Endothelial cell of umbilical vein (primary cell): ENCODE data around the gene ACO2.

Source experiments
- EZH2 ChIP-seq: IDR thresholded peaks from 2 replicates; pipeline ENCODE4 v1.6.1; 2012; ENCODE audit warnings: borderline replicate concordance, low read depth, mild to moderate bottlenecking, moderate library complexity, low read length, inconsistent platforms; ENCODE audit not compliant: severe bottlenecking
- MYC ChIP-seq: IDR thresholded peaks from one replicate; pipeline ENCODE4 v1.6.1; 2011; ENCODE audit warnings: mild to moderate bottlenecking, low read depth, low read length
- POLR2A ChIP-seq: IDR thresholded peaks from 2 replicates; pipeline ENCODE4 v1.6.1; 2012; ENCODE audit warnings: low read depth, mild to moderate bottlenecking, control low read depth, low read length
- TF ChIP-seq, protein P1 (sequence below): IDR thresholded peaks from 2 replicates; pipeline ENCODE4 v1.6.1; 2011; ENCODE audit not compliant: insufficient read depth, insufficient read length
- TF ChIP-seq, protein P2 (sequence below), 2 donors: IDR thresholded peaks; 1 replicate in 1 of 2; 2 replicates in 1 of 2; pipeline ENCODE4 v1.5.1; 2011; ENCODE audit warnings: low read length in 2 of 2, mild to moderate bottlenecking in 2 of 2, moderate library complexity in 2 of 2, control low read depth in 1 of 2, inconsistent platforms in 1 of 2, low read depth in 1 of 2; ENCODE audit not compliant: insufficient read depth in 1 of 2; ENCODE audit errors: extremely low read depth in 1 of 2

DNA sequence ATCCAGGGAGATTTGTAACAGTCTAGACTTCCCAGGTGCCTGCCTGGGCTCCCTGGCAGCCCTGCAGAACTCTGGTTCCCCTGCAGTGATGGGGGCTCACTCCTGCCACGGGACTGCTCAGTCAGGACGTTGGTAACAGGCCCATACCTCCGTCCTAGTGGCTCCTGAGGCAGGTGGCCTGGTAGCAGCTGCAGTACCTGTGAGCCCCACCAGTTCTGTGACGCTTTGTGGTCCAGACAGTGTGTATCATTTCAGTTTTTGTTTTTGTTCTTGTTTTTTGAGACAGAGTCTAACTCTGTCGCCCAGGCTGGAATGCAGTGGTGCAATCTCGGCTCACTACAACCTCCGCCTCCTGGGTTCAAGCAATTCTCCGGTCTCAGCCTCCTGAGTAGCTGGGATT lies 47.5 kb downstream of the ACO2 start:
- TF ChIP-seq, protein P1, sequence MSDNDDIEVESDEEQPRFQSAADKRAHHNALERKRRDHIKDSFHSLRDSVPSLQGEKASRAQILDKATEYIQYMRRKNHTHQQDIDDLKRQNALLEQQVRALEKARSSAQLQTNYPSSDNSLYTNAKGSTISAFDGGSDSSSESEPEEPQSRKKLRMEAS, result no peak
- TF ChIP-seq, protein P2, sequence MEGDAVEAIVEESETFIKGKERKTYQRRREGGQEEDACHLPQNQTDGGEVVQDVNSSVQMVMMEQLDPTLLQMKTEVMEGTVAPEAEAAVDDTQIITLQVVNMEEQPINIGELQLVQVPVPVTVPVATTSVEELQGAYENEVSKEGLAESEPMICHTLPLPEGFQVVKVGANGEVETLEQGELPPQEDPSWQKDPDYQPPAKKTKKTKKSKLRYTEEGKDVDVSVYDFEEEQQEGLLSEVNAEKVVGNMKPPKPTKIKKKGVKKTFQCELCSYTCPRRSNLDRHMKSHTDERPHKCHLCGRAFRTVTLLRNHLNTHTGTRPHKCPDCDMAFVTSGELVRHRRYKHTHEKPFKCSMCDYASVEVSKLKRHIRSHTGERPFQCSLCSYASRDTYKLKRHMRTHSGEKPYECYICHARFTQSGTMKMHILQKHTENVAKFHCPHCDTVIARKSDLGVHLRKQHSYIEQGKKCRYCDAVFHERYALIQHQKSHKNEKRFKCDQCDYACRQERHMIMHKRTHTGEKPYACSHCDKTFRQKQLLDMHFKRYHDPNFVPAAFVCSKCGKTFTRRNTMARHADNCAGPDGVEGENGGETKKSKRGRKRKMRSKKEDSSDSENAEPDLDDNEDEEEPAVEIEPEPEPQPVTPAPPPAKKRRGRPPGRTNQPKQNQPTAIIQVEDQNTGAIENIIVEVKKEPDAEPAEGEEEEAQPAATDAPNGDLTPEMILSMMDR (IDR thresholded peaks at IDR 0.05; ENCODE audit: extremely low read depth in 1 of 2, insufficient read depth in 1 of 2, low read depth in 1 of 2, low read length in 2 of 2), result no peak
- TF ChIP-seq MYC, result no peak
- no peak for TF ChIP-seq EZH2
- no peak for TF ChIP-seq POLR2A
